Measurements from ENCODE around the gene TIGD7.
"Not testable (repeated sequence)": the region's sequence is repeated elsewhere in the genome, so short reads cannot be mapped to it uniquely, and the experiment has no call there.

TIGD7 gene

DNA sequence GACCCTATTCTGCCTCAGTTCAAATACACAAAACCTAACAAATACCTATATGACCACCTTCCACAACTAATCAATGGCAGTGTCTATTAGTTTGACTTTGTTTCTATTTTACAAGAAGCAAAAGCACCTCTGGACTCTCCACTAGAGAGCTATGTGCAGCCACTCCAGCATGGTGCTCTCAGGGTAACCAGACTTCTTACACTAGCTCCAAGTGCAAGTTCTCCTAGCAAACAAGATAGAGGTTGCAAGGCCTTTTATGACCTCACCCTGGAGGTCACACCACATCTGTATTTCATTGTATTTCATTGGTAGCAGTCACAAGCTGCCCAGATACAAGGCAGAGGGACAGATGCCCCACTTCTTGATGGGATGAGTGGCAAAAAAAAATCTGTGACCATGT lies 30.3 kb downstream of the TIGD7 start:
- no peaks in the 10 kb centered on the region for H3K36me3 ChIP-seq (ENCODE audit: insufficient read depth, low read length)
- no peak for TF ChIP-seq EZH2 (IDR thresholded peaks at IDR 0.05)
- no peak for TF ChIP-seq FOXP2 (optimal IDR thresholded peaks at IDR 0.05; ENCODE audit: control extremely low read depth, extremely low read length, insufficient read depth)
- TF ChIP-seq POLR2AphosphoS5 (IDR thresholded peaks at IDR 0.05; ENCODE audit: borderline replicate concordance, low read depth, low read length), result no peak
- no peak for DNase-seq (ENCODE audit: low read depth, low spot score)
- H3K27ac ChIP-seq, result no peak overlapping the region
- no peaks in the 10 kb centered on the region for H3K9me3 ChIP-seq (ENCODE audit: low read depth, low read length)
- no peak overlapping the region for H3K4me3 ChIP-seq
- no peak overlapping the region for H3K9ac ChIP-seq (ENCODE audit: insufficient read length)

DNA sequence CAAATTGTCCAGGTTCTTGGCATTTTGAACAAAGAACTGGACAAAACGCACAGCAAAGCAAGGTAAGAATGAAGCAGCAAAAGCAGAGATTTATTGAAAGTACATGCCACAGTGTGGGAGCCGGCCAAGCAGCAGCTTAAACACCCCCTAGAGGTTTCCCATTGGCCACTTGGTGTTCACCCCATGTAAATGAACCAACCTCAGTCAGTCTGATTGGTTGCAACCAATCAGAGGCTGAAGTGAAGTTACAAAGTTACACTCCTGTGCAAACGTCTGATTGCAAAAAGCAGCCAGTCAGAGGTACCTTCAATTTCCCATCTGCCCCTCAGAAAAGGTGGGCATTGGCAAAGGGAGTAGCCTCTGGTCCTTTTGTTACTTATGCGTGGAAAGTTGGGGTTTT lies 30.7 kb downstream of the TIGD7 start:
- Histone ChIP-seq H3K27ac (no peak overlapping the region), H3K9ac (ENCODE audit: insufficient read length) (no peak overlapping the region), H3K4me3 (no peak overlapping the region), H3K9me3 (ENCODE audit: low read depth, low read length) (no peaks in the 10 kb centered on the region), H3K36me3 (ENCODE audit: insufficient read depth, low read length) (no peaks in the 10 kb centered on the region)
- no peak for TF ChIP-seq EZH2 (IDR thresholded peaks at IDR 0.05)
- TF ChIP-seq POLR2AphosphoS5 (IDR thresholded peaks at IDR 0.05; ENCODE audit: borderline replicate concordance, low read depth, low read length), result no peak
- no peak for TF ChIP-seq FOXP2 (optimal IDR thresholded peaks at IDR 0.05; ENCODE audit: control extremely low read depth, extremely low read length, insufficient read depth)
- no peak for DNase-seq (ENCODE audit: low read depth, low spot score)

DNA sequence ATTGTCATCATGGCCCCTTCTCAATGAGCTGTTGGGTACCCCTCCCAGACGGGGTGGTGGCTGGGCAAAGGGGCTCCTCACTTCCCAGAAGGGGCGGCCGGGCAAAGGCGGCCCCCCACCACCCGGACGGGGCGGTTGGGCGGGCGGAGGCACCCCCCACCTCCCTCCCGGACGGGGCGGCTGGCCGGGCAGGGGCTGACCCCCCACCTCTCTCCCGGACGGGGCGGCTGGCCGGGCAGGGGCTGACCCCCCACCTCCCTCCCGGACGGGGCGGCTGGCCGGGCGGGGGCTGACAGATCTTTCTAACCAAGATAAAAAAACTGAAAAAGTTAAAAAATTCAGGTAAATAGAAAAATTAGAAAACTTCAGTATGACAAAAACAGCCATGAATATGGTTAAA lies 33.9 kb downstream of the TIGD7 start:
- H3K27ac ChIP-seq; H3K9ac ChIP-seq (ENCODE audit: insufficient read length); H3K9me3 ChIP-seq (ENCODE audit: low read depth, low read length); H3K36me3 ChIP-seq (ENCODE audit: insufficient read depth, low read length); DNase-seq (ENCODE audit: low read depth, low spot score); H3K4me3 ChIP-seq: not testable (repeated sequence)

DNA sequence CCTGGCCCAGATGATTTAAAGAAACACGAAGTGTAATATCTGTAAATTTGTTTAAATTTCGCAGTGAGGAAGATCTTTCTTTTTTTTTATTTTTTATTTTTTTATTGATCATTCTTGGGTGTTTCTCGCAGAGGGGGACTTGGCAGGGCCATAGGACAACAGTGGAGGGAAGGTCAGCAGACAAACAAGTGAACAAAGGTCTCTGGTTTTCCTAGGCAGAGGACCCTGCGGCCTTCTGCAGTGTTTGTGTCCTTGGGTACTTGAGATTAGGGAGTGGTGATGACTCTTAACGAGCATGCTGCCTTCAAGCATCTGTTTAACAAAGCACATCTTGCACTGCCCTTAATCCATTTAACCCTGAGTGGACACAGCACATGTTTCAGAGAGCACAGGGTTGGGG lies 34.5 kb downstream of the TIGD7 start:
- H3K9me3 ChIP-seq (ENCODE audit: low read depth, low read length); H3K36me3 ChIP-seq (ENCODE audit: insufficient read depth, low read length); H3K4me3 ChIP-seq; DNase-seq (ENCODE audit: low read depth, low spot score); H3K27ac ChIP-seq; H3K9ac ChIP-seq (ENCODE audit: insufficient read length): not testable (repeated sequence)

DNA sequence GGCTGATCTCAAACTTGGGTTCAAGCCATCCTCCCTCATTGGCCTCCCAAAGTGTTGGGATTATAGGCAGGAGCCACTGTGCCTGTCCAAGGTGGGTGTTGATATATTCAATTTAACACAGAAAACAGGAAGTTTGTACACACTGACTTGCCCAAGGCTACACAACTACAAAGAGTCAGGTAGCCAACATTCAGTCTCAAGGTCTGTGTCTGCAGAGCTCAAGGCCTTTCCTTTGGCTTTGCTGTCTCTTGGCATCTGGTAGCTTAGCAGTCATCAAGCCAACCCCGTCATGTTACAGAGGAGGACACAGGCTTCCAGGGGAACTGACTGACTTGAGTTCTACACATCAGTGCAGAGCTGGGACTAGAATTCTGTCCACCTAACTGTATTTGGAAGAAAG lies 36.9 kb downstream of the TIGD7 start:
- TF ChIP-seq POLR2AphosphoS5 (IDR thresholded peaks at IDR 0.05; ENCODE audit: borderline replicate concordance, low read depth, low read length) (no peak), EZH2 (IDR thresholded peaks at IDR 0.05) (no peak), FOXP2 (optimal IDR thresholded peaks at IDR 0.05; ENCODE audit: control extremely low read depth, extremely low read length, insufficient read depth) (no peak)
- Histone ChIP-seq H3K9me3 (ENCODE audit: low read depth, low read length) (no peaks in the 10 kb centered on the region; the same call in 1 of the 2 replicates), H3K27ac (no peak overlapping the region), H3K36me3 (ENCODE audit: insufficient read depth, low read length) (no peaks in the 10 kb centered on the region), H3K9ac (ENCODE audit: insufficient read length) (no peak overlapping the region), H3K4me3 (no peak overlapping the region)
- DNase-seq (ENCODE audit: low read depth, low spot score), result no peak

DNA sequence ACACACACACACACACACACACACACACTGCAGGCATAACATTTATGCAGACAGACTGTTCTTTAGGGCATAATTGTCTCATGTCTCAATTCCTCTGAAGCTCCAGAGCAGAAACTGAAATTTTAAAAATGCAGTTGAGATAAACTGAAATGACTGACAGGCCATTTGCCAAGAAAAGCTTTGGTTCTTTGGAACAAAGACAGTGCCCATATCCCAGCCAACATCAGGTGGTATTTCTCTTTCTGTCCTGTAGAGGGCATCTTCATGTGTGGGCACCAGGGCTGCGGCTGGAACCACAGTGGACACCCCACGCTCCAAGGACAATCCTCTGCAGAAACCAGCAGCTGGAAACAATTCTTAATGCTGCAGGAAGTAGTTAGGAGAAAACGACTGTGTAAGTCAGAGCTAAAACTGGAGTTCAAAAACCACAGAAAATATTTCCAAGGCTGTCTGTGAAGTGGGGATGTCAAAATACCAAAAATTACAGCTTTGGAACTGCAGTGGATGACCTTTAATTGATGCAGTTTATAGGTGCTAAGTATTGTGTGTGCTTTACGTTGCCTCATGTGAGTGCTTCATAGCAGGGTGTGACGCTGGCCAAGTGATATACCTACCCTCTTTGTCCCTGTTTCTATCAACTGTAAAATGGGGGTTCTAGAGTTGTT lies 38.2 kb downstream of the TIGD7 start:
- peak overlapping the region; percentile 22 for H3K9ac ChIP-seq (ENCODE audit: insufficient read length)
- DNase-seq (ENCODE audit: low read depth, low spot score), result no peak
- H3K9me3 ChIP-seq (ENCODE audit: low read depth, low read length), result no peaks in the 10 kb centered on the region; the same call in 1 of the 2 replicates
- TF ChIP-seq EZH2 (IDR thresholded peaks at IDR 0.05) (no peak), FOXP2 (optimal IDR thresholded peaks at IDR 0.05; ENCODE audit: control extremely low read depth, extremely low read length, insufficient read depth) (no peak), POLR2AphosphoS5 (IDR thresholded peaks at IDR 0.05; ENCODE audit: borderline replicate concordance, low read depth, low read length) (no peak)
- no peaks in the 10 kb centered on the region for H3K36me3 ChIP-seq (ENCODE audit: insufficient read depth, low read length)
- peak overlapping the region; percentile 6; the same call in 1 of the 2 replicates for H3K4me3 ChIP-seq
- H3K27ac ChIP-seq, result peak overlapping the region; percentile 72; the same call in 1 of the 2 replicates

- Histone ChIP-seq H3K4me3 (peak overlapping the region; percentile 80), H3K27ac (peak overlapping the region; percentile 91), H3K9ac (ENCODE audit: insufficient read length) (peak overlapping the region; percentile 88), H3K36me3 (ENCODE audit: insufficient read depth, low read length) (no peaks in the 10 kb centered on the region), H3K9me3 (ENCODE audit: low read depth, low read length) (no peaks in the 10 kb centered on the region; the same call in 1 of the 2 replicates)
- DNase-seq (ENCODE audit: low read depth, low spot score), result peak; percentile 76
- peak; percentile 87 for TF ChIP-seq POLR2AphosphoS5 (IDR thresholded peaks at IDR 0.05; ENCODE audit: borderline replicate concordance, low read depth, low read length)
- no peak for TF ChIP-seq EZH2 (IDR thresholded peaks at IDR 0.05)
- no peak for TF ChIP-seq FOXP2 (optimal IDR thresholded peaks at IDR 0.05; ENCODE audit: control extremely low read depth, extremely low read length, insufficient read depth)
Observed at GRCh38 chr16:3264137-3265036, 40.8 kb downstream of the TIGD7 start.

GRCh38 chr16:3262517-3262916 lies 42.7 kb downstream of the TIGD7 start:
- H3K9me3 ChIP-seq (ENCODE audit: low read depth, low read length), result no peaks in the 10 kb centered on the region; the same call in 1 of the 2 replicates
- no peaks in the 10 kb centered on the region for H3K36me3 ChIP-seq (ENCODE audit: insufficient read depth, low read length)
- no peak for DNase-seq (ENCODE audit: low read depth, low spot score)
- H3K9ac ChIP-seq (ENCODE audit: insufficient read length), result no peak overlapping the region
- no peak overlapping the region for H3K4me3 ChIP-seq
- TF ChIP-seq EZH2 (IDR thresholded peaks at IDR 0.05), result no peak
- TF ChIP-seq POLR2AphosphoS5 (IDR thresholded peaks at IDR 0.05; ENCODE audit: borderline replicate concordance, low read depth, low read length), result no peak
- TF ChIP-seq FOXP2 (optimal IDR thresholded peaks at IDR 0.05; ENCODE audit: control extremely low read depth, extremely low read length, insufficient read depth), result no peak
- H3K27ac ChIP-seq, result no peak overlapping the region

Data from SK-N-MC (cell line).